ENCODE measurements around the gene SLC12A5. TPM values are rescaled to one million over a fixed set of nuclear protein-coding genes. Genes with fewer than 3 reads are reported as not detected.

SLC12A5 gene
- total RNA-seq, 1 experiment from 2014 or later = 20.9 TPM

DNA sequence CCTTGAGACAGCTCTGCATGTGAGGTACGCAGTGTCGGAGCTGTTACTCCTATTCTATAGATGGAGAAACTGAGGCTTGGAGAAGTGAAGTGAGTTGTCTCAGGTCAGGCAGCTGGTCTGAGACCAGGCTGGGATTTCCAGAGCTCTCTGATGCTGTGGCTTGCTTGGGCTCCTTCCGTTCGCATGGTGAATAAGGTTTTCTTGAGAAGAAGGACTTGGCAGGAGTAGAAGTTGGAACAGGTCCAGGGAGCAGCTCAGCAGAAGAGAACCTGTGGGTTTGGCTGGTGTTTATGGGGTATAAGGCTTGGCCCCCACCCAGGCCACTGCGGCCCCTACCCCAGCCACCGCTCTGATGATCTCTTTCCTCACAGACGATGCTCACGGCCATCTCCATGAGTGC lies 7.4 kb downstream of the SLC12A5 start:
- H3K4me1 ChIP-seq (ENCODE audit: insufficient read depth, low read length, poor library complexity, severe bottlenecking) = no peaks in the 10 kb centered on the region
- H3K27ac ChIP-seq (ENCODE audit: low read depth, low read length, poor library complexity, severe bottlenecking) = no peak overlapping the region
- intact Hi-C loops (cut with micrococcal nuclease; ENCODE audit: unreplicated experiment) = no loop called here
- POLR2A ChIA-PET (ENCODE audit: low non-redundant PET) = no interaction called here
- DNase-seq (ENCODE audit: low spot score) = no peak
- H3K27me3 ChIP-seq (replicated peaks; ENCODE audit: insufficient read depth, low read depth, low read length, poor library complexity) = peaks cover 24% of the 10 kb centered on the region
- CTCF ChIA-PET = no interaction called here
- no peak for TF ChIP-seq EZH2 (IDR thresholded peaks at IDR 0.05; ENCODE audit: borderline replicate concordance, low read depth, low read length, poor library complexity, severe bottlenecking)
- TF ChIP-seq, protein P1, sequence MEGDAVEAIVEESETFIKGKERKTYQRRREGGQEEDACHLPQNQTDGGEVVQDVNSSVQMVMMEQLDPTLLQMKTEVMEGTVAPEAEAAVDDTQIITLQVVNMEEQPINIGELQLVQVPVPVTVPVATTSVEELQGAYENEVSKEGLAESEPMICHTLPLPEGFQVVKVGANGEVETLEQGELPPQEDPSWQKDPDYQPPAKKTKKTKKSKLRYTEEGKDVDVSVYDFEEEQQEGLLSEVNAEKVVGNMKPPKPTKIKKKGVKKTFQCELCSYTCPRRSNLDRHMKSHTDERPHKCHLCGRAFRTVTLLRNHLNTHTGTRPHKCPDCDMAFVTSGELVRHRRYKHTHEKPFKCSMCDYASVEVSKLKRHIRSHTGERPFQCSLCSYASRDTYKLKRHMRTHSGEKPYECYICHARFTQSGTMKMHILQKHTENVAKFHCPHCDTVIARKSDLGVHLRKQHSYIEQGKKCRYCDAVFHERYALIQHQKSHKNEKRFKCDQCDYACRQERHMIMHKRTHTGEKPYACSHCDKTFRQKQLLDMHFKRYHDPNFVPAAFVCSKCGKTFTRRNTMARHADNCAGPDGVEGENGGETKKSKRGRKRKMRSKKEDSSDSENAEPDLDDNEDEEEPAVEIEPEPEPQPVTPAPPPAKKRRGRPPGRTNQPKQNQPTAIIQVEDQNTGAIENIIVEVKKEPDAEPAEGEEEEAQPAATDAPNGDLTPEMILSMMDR (conservative IDR thresholded peaks at IDR 0.05; ENCODE audit: low read depth, low read length) = no peak
- BruUV-seq (replicated peaks) = no TSS peak
- H3K36me3 ChIP-seq (ENCODE audit: insufficient read depth, low read length, poor library complexity, severe bottlenecking) = no peaks in the 10 kb centered on the region
- H3K4me3 ChIP-seq (ENCODE audit: low read depth, low read length, poor library complexity, severe bottlenecking) = no peak overlapping the region
- no peaks in the 10 kb centered on the region for H3K9me3 ChIP-seq (ENCODE audit: low read depth, low read length, poor library complexity, severe bottlenecking)

DNA sequence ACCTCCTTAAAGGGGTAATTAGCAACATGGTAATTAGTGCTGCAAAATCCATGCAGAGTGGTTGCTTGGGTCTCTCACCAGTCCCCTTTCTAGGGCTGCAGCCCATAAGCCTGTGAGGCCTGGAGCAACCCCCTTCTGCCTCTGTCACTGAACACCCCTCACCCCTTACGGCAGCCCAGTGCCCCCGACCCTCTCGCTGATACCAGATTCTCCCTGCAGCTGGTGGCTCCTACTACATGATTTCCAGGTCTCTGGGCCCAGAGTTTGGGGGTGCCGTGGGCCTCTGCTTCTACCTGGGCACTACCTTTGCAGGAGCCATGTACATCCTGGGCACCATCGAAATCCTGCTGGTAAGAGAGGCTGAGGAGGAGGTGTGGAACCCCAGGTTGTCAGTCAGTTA lies 8.0 kb downstream of the SLC12A5 start:
- H3K27me3 ChIP-seq (replicated peaks; ENCODE audit: insufficient read depth, low read depth, low read length, poor library complexity) = peaks cover 18% of the 10 kb centered on the region
- intact Hi-C loops (cut with micrococcal nuclease; ENCODE audit: unreplicated experiment) = no loop called here
- POLR2A ChIA-PET (ENCODE audit: low non-redundant PET) = no interaction called here
- no peak overlapping the region for H3K4me3 ChIP-seq (ENCODE audit: low read depth, low read length, poor library complexity, severe bottlenecking)
- CTCF ChIA-PET = no interaction called here
- H3K27ac ChIP-seq (ENCODE audit: low read depth, low read length, poor library complexity, severe bottlenecking) = no peak overlapping the region
- H3K4me1 ChIP-seq (ENCODE audit: insufficient read depth, low read length, poor library complexity, severe bottlenecking) = no peaks in the 10 kb centered on the region
- no TSS peak for BruUV-seq (replicated peaks)
- no peak for DNase-seq (ENCODE audit: low spot score)
- no peaks in the 10 kb centered on the region for H3K9me3 ChIP-seq (ENCODE audit: low read depth, low read length, poor library complexity, severe bottlenecking)
- TF ChIP-seq, protein P1 (conservative IDR thresholded peaks at IDR 0.05; ENCODE audit: low read depth, low read length) = no peak
- no peak for TF ChIP-seq EZH2 (IDR thresholded peaks at IDR 0.05; ENCODE audit: borderline replicate concordance, low read depth, low read length, poor library complexity, severe bottlenecking)
- no peaks in the 10 kb centered on the region for H3K36me3 ChIP-seq (ENCODE audit: insufficient read depth, low read length, poor library complexity, severe bottlenecking)

- Histone ChIP-seq H3K27me3 (replicated peaks; ENCODE audit: insufficient read depth, low read depth, low read length, poor library complexity) (no peaks in the 10 kb centered on the region), H3K9me3 (ENCODE audit: low read depth, low read length, poor library complexity, severe bottlenecking) (no peaks in the 10 kb centered on the region), H3K36me3 (ENCODE audit: insufficient read depth, low read length, poor library complexity, severe bottlenecking) (no peaks in the 10 kb centered on the region), H3K4me3 (ENCODE audit: low read depth, low read length, poor library complexity, severe bottlenecking) (no peak overlapping the region), H3K27ac (ENCODE audit: low read depth, low read length, poor library complexity, severe bottlenecking) (no peak overlapping the region), H3K4me1 (ENCODE audit: insufficient read depth, low read length, poor library complexity, severe bottlenecking) (no peaks in the 10 kb centered on the region)
- intact Hi-C loops (cut with micrococcal nuclease; ENCODE audit: unreplicated experiment) = no loop called here
- CTCF ChIA-PET = no interaction called here
- POLR2A ChIA-PET (ENCODE audit: low non-redundant PET) = no interaction called here
- TF ChIP-seq, protein P1 (conservative IDR thresholded peaks at IDR 0.05; ENCODE audit: low read depth, low read length) = no peak
- no peak for TF ChIP-seq EZH2 (IDR thresholded peaks at IDR 0.05; ENCODE audit: borderline replicate concordance, low read depth, low read length, poor library complexity, severe bottlenecking)
- no TSS peak for BruUV-seq (replicated peaks)
- peak; percentile 62 for DNase-seq (ENCODE audit: low spot score)
Observed at GRCh38 chr20:46040902-46041535, 12.0 kb downstream of the SLC12A5 start.
